GM13976 (cell line): ENCODE measurements around the gene SPARC.

ENCODE experiments used
- DNase-seq: peaks from one replicate; pipeline ENCODE4 v3.0.0; 2012; ENCODE audit warnings: low spot score
- CTCF ChIP-seq: IDR thresholded peaks from 2 replicates; pipeline ENCODE4 v1.5.1; 2012; ENCODE audit warnings: borderline replicate concordance, mild to moderate bottlenecking; ENCODE audit not compliant: insufficient read depth; ENCODE audit errors: extremely low read depth, missing control alignments, control extremely low read depth
- in situ Hi-C: fragments of 300-500 bp; cut with MboI; formaldehyde crosslinking; loops from one replicate; pipeline ENCODE4 v1.12.0; 2022; ENCODE audit warnings: low sequenced_read_pairs, mixed read lengths, inconsistent platforms; ENCODE audit not compliant: unreplicated experiment

The SPARC gene

GRCh38 chr5:151625285-151625684 is 61.4 kb downstream of the SPARC start:
- TF ChIP-seq CTCF, result no peak
- in situ Hi-C loops, result no loop called here
- DNase-seq, result no peak

GRCh38 chr5:151624476-151624875 is 62.2 kb downstream of the SPARC start:
- no peak for TF ChIP-seq CTCF
- in situ Hi-C loops, result no loop called here
- no peak for DNase-seq

- in situ Hi-C loops, result no loop called here
- DNase-seq, result no peak
- no peak for TF ChIP-seq CTCF
Measured at GRCh38 chr5:151622367-151623088, 64.2 kb downstream of the SPARC start.

- in situ Hi-C loops, result no loop called here
- no peak for TF ChIP-seq CTCF
- no peak for DNase-seq
Measured at GRCh38 chr5:151620461-151620840, 66.3 kb downstream of the SPARC start.

GRCh38 chr5:151619812-151620460 is 66.8 kb downstream of the SPARC start:
- in situ Hi-C loops, result no loop called here
- no peak for DNase-seq
- no peak for TF ChIP-seq CTCF

GRCh38 chr5:151618907-151619306 is 67.8 kb downstream of the SPARC start:
- DNase-seq, result no peak
- TF ChIP-seq CTCF, result no peak
- in situ Hi-C loops, result no loop called here
